HG02610 (cell line): Measurements from ENCODE around the gene ZNRF2.
A peak's percentile ranks its signal among the peaks of the same experiment; 100 is the strongest.

Experiments used
- ATAC-seq: cut with Tn5 transposase; IDR thresholded peaks from one replicate; pipeline ENCODE4 v1.9.1; 2021; ENCODE audit warnings: mild to moderate bottlenecking, moderate library complexity; ENCODE audit not compliant: unreplicated experiment

ZNRF2 gene

GRCh38 chr7:30284298-30285066 lies at the start of gene ZNRF2:
ZNRF2 (plus strand) TSS chr7:30284597; CDS start chr7:30285358, 761 bp downstream.
- peak; percentile 88 for ATAC-seq

DNA sequence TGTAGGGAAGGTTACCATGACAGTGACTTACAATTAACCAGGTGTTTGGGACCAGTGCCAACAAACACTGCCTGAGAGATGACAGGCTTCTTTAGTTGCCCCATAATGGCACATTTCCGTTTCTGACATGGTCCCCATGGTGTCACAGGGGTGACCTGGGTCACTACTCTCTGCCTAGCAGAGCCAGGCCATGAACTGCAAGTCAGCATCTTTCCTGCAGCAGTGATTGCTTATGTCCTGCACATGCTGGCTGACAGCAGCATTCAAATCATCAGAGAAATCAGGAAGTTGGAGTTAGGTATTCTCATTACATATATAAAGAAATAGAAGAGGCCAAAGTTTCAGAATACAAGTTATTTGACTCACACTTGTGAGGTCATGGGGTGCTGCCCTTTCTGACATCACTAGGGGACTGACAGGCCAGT lies 47.1 kb upstream of the ZNRF2 start:
- ATAC-seq = no peak

- peak; percentile 78 for ATAC-seq
These were observed 45.5 kb upstream of the ZNRF2 start for GRCh38 chr7:30238721-30239441.

DNA sequence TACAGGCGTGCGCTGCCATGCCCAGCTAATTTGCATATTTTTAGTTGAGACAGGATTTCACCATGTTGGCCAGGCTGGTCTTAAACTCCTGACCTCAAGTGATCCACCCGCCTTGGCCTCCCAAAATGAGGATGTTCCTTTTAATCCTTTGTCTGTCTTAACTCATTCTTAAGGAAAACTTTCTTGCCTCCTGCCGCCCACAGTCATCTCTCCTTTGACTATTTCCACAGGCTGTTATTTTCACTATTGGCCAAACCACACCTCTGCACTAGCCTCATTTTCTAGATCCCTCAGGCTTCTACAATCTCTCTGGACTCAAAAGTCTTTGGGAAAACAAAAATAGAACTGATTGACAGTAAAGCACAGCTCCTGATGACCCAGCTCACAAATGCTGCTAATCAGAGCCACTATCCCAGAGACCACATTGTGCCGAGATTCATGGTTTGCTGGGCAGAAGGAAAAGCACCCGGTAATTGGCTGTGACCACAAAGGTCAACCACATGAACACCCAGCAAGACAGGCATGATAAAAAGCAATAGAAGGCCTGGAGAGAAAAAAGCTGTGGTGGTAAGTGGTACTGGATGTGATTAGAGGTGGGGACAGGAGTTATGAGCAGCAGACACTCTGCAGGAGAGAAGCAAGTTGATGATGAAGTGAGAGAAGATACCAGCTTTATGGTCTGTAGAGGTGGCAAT lies 44.1 kb upstream of the ZNRF2 start:
- ATAC-seq = no peak

- peak; percentile 23 for ATAC-seq
These were observed 42.6 kb upstream of the ZNRF2 start for GRCh38 chr7:30241767-30242166.

- ATAC-seq = no peak
These were observed 40.1 kb upstream of the ZNRF2 start for GRCh38 chr7:30244340-30244739.

GRCh38 chr7:30245913-30246312 lies 38.5 kb upstream of the ZNRF2 start:
- ATAC-seq = no peak

DNA sequence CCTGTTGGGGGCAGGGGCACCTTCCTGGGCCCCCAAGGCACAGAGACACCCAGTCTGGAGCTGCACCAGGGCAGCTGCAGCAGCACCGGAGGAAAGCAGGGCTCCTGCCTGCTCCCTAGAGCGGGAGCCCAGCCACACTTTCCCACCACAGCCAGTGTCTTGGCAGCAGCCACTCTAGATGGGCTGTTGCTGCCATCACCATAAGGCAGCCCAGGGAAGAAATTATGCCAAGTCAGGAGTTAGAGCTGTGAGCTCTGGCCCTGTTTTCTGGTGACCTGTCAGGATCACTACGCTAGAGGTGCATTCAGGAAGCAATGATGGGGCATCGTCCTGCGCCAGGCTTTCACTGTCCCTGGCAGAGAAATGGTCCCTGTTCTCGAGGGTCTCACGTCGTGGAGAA lies 38.0 kb upstream of the ZNRF2 start:
- no peak for ATAC-seq

GRCh38 chr7:30247541-30248401 lies 36.6 kb upstream of the ZNRF2 start:
- ATAC-seq = no peak

GRCh38 chr7:30249316-30249715 lies 35.1 kb upstream of the ZNRF2 start:
- no peak for ATAC-seq

DNA sequence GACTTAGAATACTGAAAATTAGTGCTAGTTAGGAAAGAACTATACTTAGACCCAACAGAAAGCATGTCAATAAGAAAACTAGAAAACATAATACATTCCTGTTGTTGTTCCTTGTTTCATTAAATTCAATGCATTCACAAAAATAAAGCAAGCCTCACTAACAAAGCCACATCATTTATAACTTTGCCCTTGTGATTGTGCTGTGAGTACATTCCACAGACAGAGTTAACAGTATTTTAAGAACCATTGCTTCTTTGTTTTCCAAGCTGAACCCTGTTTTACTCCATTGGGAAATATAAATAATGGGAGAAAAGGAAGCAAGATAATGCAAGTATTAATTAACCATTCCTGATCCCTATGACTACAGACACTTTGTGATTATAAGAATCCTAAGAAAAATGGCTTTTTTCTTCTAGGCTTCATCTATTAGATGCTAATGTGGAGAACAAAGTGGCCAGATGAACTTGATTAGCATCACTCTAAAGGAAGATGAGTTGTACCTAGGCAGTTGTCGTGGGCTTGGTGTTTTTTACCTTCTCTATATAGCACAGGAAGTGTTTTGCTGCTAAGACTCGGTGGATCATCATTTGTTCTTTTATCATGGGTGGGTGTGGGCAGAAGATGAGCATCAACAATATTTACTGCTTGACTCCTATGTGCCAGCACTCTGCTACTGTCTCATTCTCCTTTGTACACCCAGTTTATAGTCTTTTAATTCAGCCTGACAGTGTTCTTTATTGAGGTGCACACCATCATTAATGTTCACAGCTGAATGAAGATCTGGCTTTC lies 34.2 kb upstream of the ZNRF2 start:
- ATAC-seq = no peak

- ATAC-seq = no peak
These were observed 32.6 kb upstream of the ZNRF2 start for GRCh38 chr7:30251708-30252329.

DNA sequence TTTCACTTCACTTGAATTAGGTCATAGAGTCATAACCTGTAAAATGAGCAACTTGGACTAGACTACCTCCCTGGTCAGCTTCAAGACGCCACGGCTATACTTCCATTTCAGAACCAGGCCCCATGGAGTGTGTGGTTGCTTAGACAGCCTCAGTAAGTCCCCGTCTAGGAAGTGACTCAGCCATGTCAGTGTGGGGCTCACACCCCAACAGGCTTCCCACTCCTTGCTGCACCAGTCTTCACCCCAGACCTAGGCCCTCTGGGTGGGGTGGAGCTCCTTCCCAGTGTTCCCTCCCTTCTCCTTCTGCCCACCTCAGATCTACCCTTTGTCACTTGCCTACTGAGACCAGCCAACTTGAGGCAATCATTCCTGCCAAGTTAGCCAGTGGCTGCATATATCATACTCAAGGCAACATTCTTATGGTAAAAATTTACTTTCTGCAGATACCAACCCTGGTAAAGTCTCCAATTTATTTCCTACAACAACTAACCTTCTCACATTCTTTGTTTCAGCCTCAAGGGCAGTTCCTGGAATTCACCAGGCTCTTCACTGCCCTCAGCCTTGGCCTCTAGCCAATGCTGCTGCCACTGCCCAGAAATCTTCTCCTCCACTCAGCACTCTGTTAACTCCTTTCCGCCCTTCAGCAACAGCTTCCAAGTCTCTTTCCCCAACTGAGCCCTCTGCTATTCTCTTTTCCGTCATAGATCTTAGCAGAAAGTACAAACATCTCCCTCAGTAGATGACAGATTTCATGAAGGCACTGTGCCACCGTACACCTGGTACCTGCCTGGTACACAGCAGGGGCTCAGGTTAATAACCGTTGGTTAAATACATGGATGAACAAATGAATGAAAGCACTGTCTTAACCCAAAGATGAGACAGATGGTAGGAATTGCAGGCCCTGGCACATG lies 31.3 kb upstream of the ZNRF2 start:
- no peak for ATAC-seq

DNA sequence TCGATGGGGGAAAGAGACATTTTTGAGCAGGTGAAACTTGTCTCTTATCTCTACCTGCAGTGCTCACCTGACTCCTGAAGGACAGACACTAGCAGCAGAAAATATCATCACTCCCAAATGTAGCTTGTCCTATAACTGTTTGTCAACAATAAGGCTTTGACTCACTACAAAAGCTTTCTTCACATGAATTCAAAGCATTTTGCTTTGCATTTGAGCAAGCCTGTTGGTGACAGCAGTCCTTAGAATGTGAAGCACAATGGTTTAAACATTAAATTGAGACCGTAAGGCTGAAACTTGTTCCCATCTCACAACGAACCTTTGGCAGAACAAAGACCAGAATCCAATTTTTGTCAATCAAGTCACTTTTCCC lies 30.6 kb upstream of the ZNRF2 start:
- ATAC-seq = no peak

DNA sequence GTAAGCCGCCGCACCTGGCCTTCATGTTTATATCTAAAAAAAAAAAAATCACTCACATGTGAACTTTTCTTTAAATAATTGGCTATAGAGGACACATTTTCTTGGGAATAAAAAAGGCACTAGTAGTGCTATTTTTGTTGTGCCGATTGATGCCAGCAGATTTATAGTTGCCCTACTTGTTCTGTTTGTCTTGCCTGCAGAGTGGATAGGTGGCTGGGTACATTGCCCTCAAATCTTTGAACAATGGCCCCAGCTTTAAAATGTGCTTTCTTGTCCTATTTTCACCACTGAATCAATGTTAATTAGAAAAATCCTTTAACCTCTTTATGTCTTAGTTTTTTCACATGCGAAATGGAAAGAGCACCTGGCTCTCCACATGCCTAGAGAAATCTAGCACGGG lies 30.1 kb upstream of the ZNRF2 start:
- ATAC-seq = no peak

DNA sequence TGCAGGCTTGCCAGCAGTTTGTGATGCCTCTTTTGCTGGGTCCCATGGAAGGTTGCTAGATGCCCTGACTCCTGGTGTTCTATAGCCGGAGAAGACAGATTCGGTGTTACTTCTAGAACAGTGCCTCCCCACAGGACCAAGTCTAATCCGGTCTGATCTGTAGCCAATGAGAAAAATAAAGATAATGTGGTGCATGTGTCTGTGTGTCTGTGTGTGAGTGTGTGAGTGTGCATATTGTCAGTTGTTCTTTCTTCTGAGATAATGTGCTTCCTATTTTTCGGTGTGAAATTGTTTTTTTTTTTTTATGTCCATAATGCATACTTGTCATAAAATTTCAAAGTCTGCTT lies 29.7 kb upstream of the ZNRF2 start:
- no peak for ATAC-seq

GRCh38 chr7:30255064-30255769 lies 29.2 kb upstream of the ZNRF2 start:
- no peak for ATAC-seq

DNA sequence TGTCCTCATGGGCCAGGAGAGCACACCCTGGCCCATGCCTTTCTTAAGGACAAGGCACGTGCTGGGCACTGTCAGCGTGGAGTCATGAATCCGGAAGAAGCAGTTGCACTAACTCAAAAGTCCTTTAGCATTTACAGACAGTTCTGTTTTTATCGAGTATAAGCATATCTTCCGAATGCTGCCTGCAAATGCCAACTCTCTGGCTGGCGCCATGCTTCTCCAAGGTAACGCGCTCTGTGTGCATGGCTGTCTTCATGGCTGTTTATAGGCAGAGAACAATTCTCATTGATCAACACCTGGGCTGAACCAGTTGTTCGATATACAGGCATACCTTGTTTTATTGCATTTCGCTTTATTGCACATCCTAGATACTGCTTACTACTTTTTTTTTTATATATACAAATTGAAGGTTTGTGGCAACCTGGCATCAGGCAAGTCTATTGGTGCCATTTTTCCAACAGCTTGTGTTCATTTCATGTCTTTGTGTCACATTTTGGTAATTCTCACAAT lies 28.0 kb upstream of the ZNRF2 start:
- ATAC-seq = no peak
